ENCODE measurements around the gene RPE65. TPM values are rescaled to one million over a fixed set of nuclear protein-coding genes. Genes with fewer than 3 reads are reported as not detected.

The RPE65 gene
- polyA plus RNA-seq, 1 donor (not counting 4 experiments of a cell fraction or from before 2014, with no cell fraction given): not detected

DNA sequence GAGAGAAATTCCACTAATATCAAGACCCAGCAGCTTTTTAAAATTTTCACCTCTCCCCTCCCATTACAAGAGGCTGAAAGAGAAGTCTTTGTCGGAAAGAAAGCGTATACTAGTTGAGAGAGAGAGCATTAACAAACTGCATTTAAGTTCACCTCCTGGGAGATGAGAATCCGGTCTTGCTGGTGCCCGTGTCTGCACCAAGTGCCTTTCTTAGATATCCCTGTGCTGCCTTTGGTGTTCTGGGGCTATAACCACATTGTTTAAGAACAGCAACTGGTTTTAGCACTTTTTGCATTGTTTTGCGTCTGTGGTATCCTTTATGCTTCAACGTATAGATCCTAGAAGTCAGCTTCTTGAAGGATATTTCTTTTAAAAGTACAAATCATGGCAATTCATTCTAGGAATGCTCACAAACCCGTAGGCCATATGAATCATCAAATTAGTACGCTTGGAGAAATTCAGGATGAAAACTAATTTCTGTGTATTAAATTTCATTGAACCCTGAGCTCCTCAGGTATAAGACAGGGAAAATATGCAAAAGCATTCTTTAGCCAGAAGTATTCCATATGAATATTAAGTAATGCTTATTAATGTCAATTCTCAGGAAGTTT is 3.4 kb upstream of the RPE65 start:
- H3K27me3 ChIP-seq (ENCODE audit: control insufficient read depth, extremely low read depth, insufficient read depth, low read length): no peaks in the 10 kb centered on the region
- H3K9me3 ChIP-seq (ENCODE audit: control insufficient read depth, low read depth, low read length): no peaks in the 10 kb centered on the region
- H3K4me1 ChIP-seq (ENCODE audit: control insufficient read depth, extremely low read depth, insufficient read depth, low read length): peaks cover 24% of the 10 kb centered on the region
- H3K27ac ChIP-seq (ENCODE audit: control insufficient read depth, insufficient read depth, low read length): peak overlapping the region; percentile 65
- dilution Hi-C loops (cut with MboI; ENCODE audit: extremely low pct_ligation_motif_present, low sequenced_read_pairs): no loop called here
- no peaks in the 10 kb centered on the region for H3K36me3 ChIP-seq (ENCODE audit: control insufficient read depth in 2 of 2, extremely low read depth in 1 of 2, insufficient read depth in 2 of 2, low read length in 2 of 2)
- peak overlapping the region; percentile 60 for H3K4me2 ChIP-seq (ENCODE audit: control insufficient read depth, extremely low read depth, insufficient read depth, low read depth, low read length)
- TF ChIP-seq, protein P1, sequence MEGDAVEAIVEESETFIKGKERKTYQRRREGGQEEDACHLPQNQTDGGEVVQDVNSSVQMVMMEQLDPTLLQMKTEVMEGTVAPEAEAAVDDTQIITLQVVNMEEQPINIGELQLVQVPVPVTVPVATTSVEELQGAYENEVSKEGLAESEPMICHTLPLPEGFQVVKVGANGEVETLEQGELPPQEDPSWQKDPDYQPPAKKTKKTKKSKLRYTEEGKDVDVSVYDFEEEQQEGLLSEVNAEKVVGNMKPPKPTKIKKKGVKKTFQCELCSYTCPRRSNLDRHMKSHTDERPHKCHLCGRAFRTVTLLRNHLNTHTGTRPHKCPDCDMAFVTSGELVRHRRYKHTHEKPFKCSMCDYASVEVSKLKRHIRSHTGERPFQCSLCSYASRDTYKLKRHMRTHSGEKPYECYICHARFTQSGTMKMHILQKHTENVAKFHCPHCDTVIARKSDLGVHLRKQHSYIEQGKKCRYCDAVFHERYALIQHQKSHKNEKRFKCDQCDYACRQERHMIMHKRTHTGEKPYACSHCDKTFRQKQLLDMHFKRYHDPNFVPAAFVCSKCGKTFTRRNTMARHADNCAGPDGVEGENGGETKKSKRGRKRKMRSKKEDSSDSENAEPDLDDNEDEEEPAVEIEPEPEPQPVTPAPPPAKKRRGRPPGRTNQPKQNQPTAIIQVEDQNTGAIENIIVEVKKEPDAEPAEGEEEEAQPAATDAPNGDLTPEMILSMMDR (optimal IDR thresholded peaks at IDR 0.05 in 1 of 3, IDR thresholded peaks at IDR 0.05 in 1 of 3, conservative IDR thresholded peaks at IDR 0.05 in 1 of 3; ENCODE audit: extremely low read depth in 1 of 3, insufficient read depth in 2 of 3, low read length in 3 of 3): no peak
- H3K4me3 ChIP-seq (ENCODE audit: control insufficient read depth in 2 of 3, extremely low read depth in 1 of 3, insufficient read depth in 2 of 3, low read depth in 1 of 3, low read length in 3 of 3): peak overlapping the region in 1 of 3 experiments; percentile 9
- H4K20me1 ChIP-seq (ENCODE audit: control insufficient read depth, extremely low read depth, insufficient read depth, low read length): no peaks in the 10 kb centered on the region
- H3K79me2 ChIP-seq (ENCODE audit: control insufficient read depth, insufficient read depth, low read length): no peaks in the 10 kb centered on the region
- DNase-seq (ENCODE audit: low read depth, low spot score): peak; percentile 32
- H3K9ac ChIP-seq (ENCODE audit: control insufficient read depth, extremely low read depth, insufficient read depth, low read length): no peak overlapping the region
- H3K9me1 ChIP-seq (ENCODE audit: control insufficient read depth, extremely low read depth, insufficient read depth, low read length): no peaks in the 10 kb centered on the region
- peak; percentile 77 for FAIRE-seq
- peak overlapping the region; percentile 84 for H2AFZ ChIP-seq (ENCODE audit: control insufficient read depth, low read length)

DNA sequence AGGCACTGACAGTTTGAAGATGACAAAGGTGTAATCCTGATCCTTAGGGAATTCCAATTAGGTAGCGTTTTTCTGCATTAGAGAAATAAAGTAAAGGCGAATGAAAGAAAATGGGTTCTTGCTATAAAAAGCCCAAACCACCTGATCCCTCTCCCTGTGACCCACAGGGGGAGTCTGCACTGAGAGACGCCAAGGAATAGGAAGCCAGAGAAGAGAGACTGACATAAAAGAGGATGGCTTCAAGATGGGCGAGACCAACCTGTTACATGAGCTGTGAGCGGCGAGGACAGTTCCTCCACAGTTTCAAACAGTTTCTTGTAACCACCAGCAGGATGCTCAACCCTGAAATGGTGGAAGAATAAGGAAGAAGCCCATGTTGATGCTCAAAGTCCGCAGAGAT is 1.4 kb downstream of the RPE65 start:
- no peaks in the 10 kb centered on the region for H3K36me3 ChIP-seq (ENCODE audit: control insufficient read depth in 2 of 2, extremely low read depth in 1 of 2, insufficient read depth in 2 of 2, low read length in 2 of 2)
- H3K9me3 ChIP-seq (ENCODE audit: control insufficient read depth, low read depth, low read length): no peaks in the 10 kb centered on the region
- no peak overlapping the region for H2AFZ ChIP-seq (ENCODE audit: control insufficient read depth, low read length)
- no peak overlapping the region for H3K9ac ChIP-seq (ENCODE audit: control insufficient read depth, extremely low read depth, insufficient read depth, low read length)
- no peak for TF ChIP-seq EZH2 (IDR thresholded peaks at IDR 0.05; ENCODE audit: low read length)
- TF ChIP-seq, protein P1 (optimal IDR thresholded peaks at IDR 0.05 in 1 of 3, IDR thresholded peaks at IDR 0.05 in 1 of 3, conservative IDR thresholded peaks at IDR 0.05 in 1 of 3; ENCODE audit: extremely low read depth in 1 of 3, insufficient read depth in 2 of 3, low read length in 3 of 3): no peak
- H3K4me3 ChIP-seq (ENCODE audit: control insufficient read depth in 2 of 3, extremely low read depth in 1 of 3, insufficient read depth in 2 of 3, low read depth in 1 of 3, low read length in 3 of 3): no peak overlapping the region
- H4K20me1 ChIP-seq (ENCODE audit: control insufficient read depth, extremely low read depth, insufficient read depth, low read length): no peaks in the 10 kb centered on the region
- no peak overlapping the region for H3K27ac ChIP-seq (ENCODE audit: control insufficient read depth, insufficient read depth, low read length)
- H3K4me1 ChIP-seq (ENCODE audit: control insufficient read depth, extremely low read depth, insufficient read depth, low read length): peaks cover 9% of the 10 kb centered on the region
- no peaks in the 10 kb centered on the region for H3K9me1 ChIP-seq (ENCODE audit: control insufficient read depth, extremely low read depth, insufficient read depth, low read length)
- no peak overlapping the region for H3K4me2 ChIP-seq (ENCODE audit: control insufficient read depth, extremely low read depth, insufficient read depth, low read depth, low read length)
- dilution Hi-C loops (cut with MboI; ENCODE audit: extremely low pct_ligation_motif_present, low sequenced_read_pairs): no loop called here
- H3K79me2 ChIP-seq (ENCODE audit: control insufficient read depth, insufficient read depth, low read length): no peaks in the 10 kb centered on the region
- FAIRE-seq: no peak
- no peaks in the 10 kb centered on the region for H3K27me3 ChIP-seq (ENCODE audit: control insufficient read depth, extremely low read depth, insufficient read depth, low read length)
- DNase-seq (ENCODE audit: low read depth, low spot score): no peak
